Liver (tissue), 9 donors: ENCODE data around the gene ZBTB4. TPM values are rescaled to one million over a fixed set of nuclear protein-coding genes. Genes with fewer than 3 reads are reported as not detected.
"Not testable (repeated sequence)": the region's sequence is repeated elsewhere in the genome, so short reads cannot be mapped to it uniquely, and the experiment has no call there.

ENCODE experiments used
- DNase-seq: peaks from one replicate; pipeline ENCODE4 v3.0.0-alpha.2; 2017; ENCODE audit warnings: low spot score
- H3K27ac ChIP-seq, 2 donors: one replicate each; pipeline ENCODE4 v1.7.0; 2013; ENCODE audit warnings: inconsistent platforms in 2 of 2, low read length in 2 of 2, control low read depth in 1 of 2, low read depth in 1 of 2, mild to moderate bottlenecking in 1 of 2
- H3K27me3 ChIP-seq, 4 donors: one replicate each; pipeline versions ENCODE4 v1.6.1 to v1.7.0; 2013; ENCODE audit warnings: low read length in 3 of 4, inconsistent platforms in 1 of 4, mild to moderate bottlenecking in 1 of 4, moderate library complexity in 1 of 4; ENCODE audit not compliant: control insufficient read depth in 4 of 4, insufficient read depth in 4 of 4
- H3K36me3 ChIP-seq, 4 donors: one replicate each; pipeline versions ENCODE4 v1.6.1 to v1.7.0; 2013; ENCODE audit warnings: low read length in 3 of 4, mild to moderate bottlenecking in 3 of 4, low read depth in 1 of 4, moderate library complexity in 1 of 4; ENCODE audit not compliant: control insufficient read depth in 4 of 4, insufficient read depth in 3 of 4
- H3K4me1 ChIP-seq, 4 donors: one replicate each; pipeline versions ENCODE4 v1.6.1 to v1.7.0; 2013; ENCODE audit warnings: low read length in 3 of 4, mild to moderate bottlenecking in 3 of 4, moderate library complexity in 1 of 4; ENCODE audit not compliant: control insufficient read depth in 4 of 4, insufficient read depth in 4 of 4
- H3K4me3 ChIP-seq, 3 donors: one replicate each; pipeline versions ENCODE4 v1.6.1 to v1.7.0; 2013; ENCODE audit warnings: low read length in 3 of 3, control low read depth in 1 of 3, low read depth in 1 of 3, mild to moderate bottlenecking in 1 of 3
- H3K9ac ChIP-seq, 2 donors: one replicate each; pipeline ENCODE4 v1.7.0; 2013; ENCODE audit warnings: low read length in 2 of 2, mild to moderate bottlenecking in 2 of 2, moderate library complexity in 2 of 2, control low read depth in 1 of 2, low read depth in 1 of 2
- H3K9me3 ChIP-seq, 4 donors: one replicate each; pipeline versions ENCODE4 v1.6.1 to v1.7.0; 2013; ENCODE audit warnings: low read length in 3 of 4; ENCODE audit not compliant: control insufficient read depth in 4 of 4
- ATF3 ChIP-seq: IDR thresholded peaks from 2 replicates; pipeline ENCODE4 v1.6.1; 2016; ENCODE audit warnings: antibody characterized with exemption
- CTCF ChIP-seq: fragments of 150-350 bp; IDR thresholded peaks from 2 replicates; pipeline ENCODE4 v1.5.1; 2017; ENCODE audit warnings: improper control_type of control experiment, low read depth, low read length; ENCODE audit not compliant: missing input control
- FOXA2 ChIP-seq: IDR thresholded peaks from 2 replicates; pipeline ENCODE4 v1.6.1; 2016; ENCODE audit warnings: antibody characterized with exemption
- GABPA ChIP-seq, 2 donors: IDR thresholded peaks in 1 of 2; conservative IDR thresholded peaks in 1 of 2; 2 replicates each; pipeline ENCODE4 v1.6.1; 2016; ENCODE audit warnings: antibody characterized with exemption in 2 of 2, mild to moderate bottlenecking in 1 of 2, moderate library complexity in 1 of 2
- HNF4A ChIP-seq, 2 donors: conservative IDR thresholded peaks; 2 replicates each; pipeline ENCODE4 v1.6.1; 2016; ENCODE audit warnings: antibody characterized with exemption in 2 of 2, mild to moderate bottlenecking in 2 of 2
- HNF4G ChIP-seq: IDR thresholded peaks from 2 replicates; pipeline ENCODE4 v1.6.1; 2016; ENCODE audit warnings: antibody characterized with exemption
- MAX ChIP-seq: IDR thresholded peaks from 2 replicates; pipeline ENCODE4 v1.6.1; 2016; ENCODE audit warnings: antibody characterized with exemption
- NR2F2 ChIP-seq: IDR thresholded peaks from 2 replicates; pipeline ENCODE4 v1.6.1; 2016; ENCODE audit warnings: antibody characterized with exemption
- RAD21 ChIP-seq, 2 donors: IDR thresholded peaks; 2 replicates each; pipeline ENCODE4 v1.6.1; 2016; ENCODE audit warnings: antibody characterized with exemption in 2 of 2, mild to moderate bottlenecking in 2 of 2
- RXRA ChIP-seq, 2 donors: IDR thresholded peaks; 2 replicates each; pipeline ENCODE4 v1.6.1; 2017 to 2018; ENCODE audit warnings: antibody characterized with exemption in 2 of 2, mild to moderate bottlenecking in 1 of 2
- SP1 ChIP-seq: IDR thresholded peaks from 2 replicates; pipeline ENCODE4 v1.6.1; 2018; ENCODE audit warnings: antibody characterized with exemption, mild to moderate bottlenecking
- YY1 ChIP-seq: IDR thresholded peaks from 2 replicates; pipeline ENCODE4 v1.6.1; 2016; ENCODE audit warnings: antibody characterized with exemption, mild to moderate bottlenecking
- ZBTB33 ChIP-seq: IDR thresholded peaks from 2 replicates; pipeline ENCODE4 v1.6.1; 2016; ENCODE audit warnings: antibody characterized with exemption
- WGBS: extraction: QIAGEN DNeasy Blood & Tissue Kit; methylation state at CpG from one replicate; pipeline ENCODE4 v1.1.7; 2013; 5-methylcytosine and 5-hydroxymethylcytosine counted together
- polyA plus RNA-seq, 2 donors: library from polyadenylated mRNA; stranded (reverse) in 1 of 2; unstranded in 1 of 2; fragments of 200-250 nt in 1 of 2; fragments of >200 nt in 1 of 2; fragmentation: Nextera tagmentation in 1 of 2; extraction: Ambion mirVana in 1 of 2; gene quantifications; one replicate each; pipeline versions ENCODE4 v1.2.1 to v1.2.3, GENCODE V29; 2013 to 2015
- total RNA-seq, 2 donors: library from RNA; depleted of rRNA; stranded (reverse); fragments of >200 nt; gene quantifications; one replicate each; pipeline ENCODE4 v1.2.3, GENCODE V29; 2014
- donor health status: healthy.
- donor health status: healthy.
- donor health status: healthy.
- donor health status: healthy.
- donor health status: healthy.

ZBTB4 gene
- total and polyA plus RNA-seq, 4 donors, result 1.5 to 6.0 (median 5.1) TPM

GRCh38 chr17:7483255-7484066, 4.0 kb upstream of the ZBTB4 start:
- Histone ChIP-seq H3K36me3 (no peaks in the 10 kb centered on the region), H3K4me1 (peaks cover 11 to 45% (median 32%) of the 10 kb centered on the region in 4 donors), H3K9ac (peak overlapping the region; percentile 83 to 96), H3K27ac (peak overlapping the region; percentile 98 to 99), H3K27me3 (no peaks in the 10 kb centered on the region), H3K4me3 (peak overlapping the region; percentile 76 to 85 (median 80)), H3K9me3 (no peaks in the 10 kb centered on the region)
- DNase-seq, result peak; percentile 92
- under 1% methylated on average over 38 of the region's 38 CpGs for WGBS
- TF ChIP-seq NR2F2 (peak; percentile 45), MAX (no peak), YY1 (peak; percentile 99)

- not testable (repeated sequence) for H3K9ac ChIP-seq, H3K9me3 ChIP-seq, H3K4me3 ChIP-seq, H3K36me3 ChIP-seq, H3K27me3 ChIP-seq, DNase-seq
- 83% methylated on average over 6 of the region's 6 CpGs for WGBS
- Histone ChIP-seq H3K4me1 (peaks cover 12 to 50% (median 35%) of the 10 kb centered on the region in 4 donors), H3K27ac (peak overlapping the region in 1 of 2 donors; percentile 99)
These were observed 3.3 kb upstream of the ZBTB4 start for GRCh38 chr17:7482742-7483088.

GRCh38 chr17:7481842-7482741, 2.7 kb upstream of the ZBTB4 start:
- not testable (repeated sequence) for H3K36me3 ChIP-seq, H3K27me3 ChIP-seq, DNase-seq, H3K4me3 ChIP-seq, H3K9ac ChIP-seq, H3K9me3 ChIP-seq
- peaks cover 12 to 48% (median 32%) of the 10 kb centered on the region in 4 donors for H3K4me1 ChIP-seq
- 90% methylated on average over 31 of the region's 31 CpGs for WGBS
- peak overlapping the region in 1 of 2 donors; percentile 99 for H3K27ac ChIP-seq

- H3K4me1 ChIP-seq, result peaks cover 10 to 47% (median 34%) of the 10 kb centered on the region in 4 donors
- H3K27me3 ChIP-seq, H3K4me3 ChIP-seq, H3K36me3 ChIP-seq, H3K9ac ChIP-seq, DNase-seq, H3K9me3 ChIP-seq: not testable (repeated sequence)
- 96% methylated on average over 4 of the region's 4 CpGs for WGBS
- H3K27ac ChIP-seq, result peak within 1 kb of the TSS; percentile 91 to 95
These were observed 1.8 kb upstream of the ZBTB4 start, which contains the start of gene SLC35G6 for GRCh38 chr17:7481275-7481674. TSS of gene SLC35G6 (plus strand) at chr17:7481446. CDS start at chr17:7481517, 71 bp downstream.

GRCh38 chr17:7480089-7480384, 606 bp upstream of the ZBTB4 start:
- Histone ChIP-seq H3K4me3 (peak overlapping the region; percentile 52 to 96 (median 80)), H3K9ac (peak overlapping the region; percentile 83 to 87), H3K4me1 (peaks cover 8 to 46% (median 35%) of the 10 kb centered on the region in 4 donors), H3K36me3 (no peaks in the 10 kb centered on the region), H3K27ac (peak overlapping the region; percentile 91 to 95), H3K27me3 (no peaks in the 10 kb centered on the region), H3K9me3 (no peaks in the 10 kb centered on the region)
- 10% methylated on average over 8 of the region's 8 CpGs for WGBS
- no peak for DNase-seq
- no peak for TF ChIP-seq GABPA (IDR thresholded peaks at IDR 0.05 in 1 of 2, conservative IDR thresholded peaks at IDR 0.05 in 1 of 2)
- TF ChIP-seq CTCF, result no peak
- TF ChIP-seq FOXA2, result no peak
- no peak for TF ChIP-seq HNF4G
- TF ChIP-seq ZBTB33, result no peak
- TF ChIP-seq HNF4A (conservative IDR thresholded peaks at IDR 0.05), result no peak
- TF ChIP-seq RXRA (IDR thresholded peaks at IDR 0.05), result no peak
- no peak for TF ChIP-seq SP1
- TF ChIP-seq ATF3, result no peak
- no peak for TF ChIP-seq RAD21 (IDR thresholded peaks at IDR 0.05)
- no peak for TF ChIP-seq NR2F2
